Measurements from ENCODE around the gene TRPM2.

Gene TRPM2

GRCh38 chr21:44370027-44370735 is 16.8 kb downstream of the TRPM2 start:
- ATAC-seq (replicated peaks; ENCODE audit: extremely low read depth, poor library complexity, severe bottlenecking): no peak
- DNase-seq (ENCODE audit: low spot score in 2 of 2): no peak

GRCh38 chr21:44370786-44371410 is 17.5 kb downstream of the TRPM2 start:
- DNase-seq (ENCODE audit: low spot score in 2 of 2) (no peak), ATAC-seq (replicated peaks; ENCODE audit: extremely low read depth, poor library complexity, severe bottlenecking) (no peak)
- Mint-ChIP-seq H3K27me3 (no peaks in the 10 kb centered on the region), H3K4me1 (peaks cover 25% of the 10 kb centered on the region), H3K27ac (ENCODE audit: low read depth) (no peak overlapping the region), H3K36me3 (ENCODE audit: insufficient read depth) (peaks cover 1% of the 10 kb centered on the region), H3K4me3 (no peak overlapping the region), H3K9me3 (peaks cover 6% of the 10 kb centered on the region)

More at GRCh38 chr21:44370027-44370735, 16.8 kb downstream of the TRPM2 start:
- H3K36me3 Mint-ChIP-seq (ENCODE audit: insufficient read depth): peaks cover 2% of the 10 kb centered on the region
- H3K27me3 Mint-ChIP-seq: no peaks in the 10 kb centered on the region
- peaks cover 18% of the 10 kb centered on the region for H3K4me1 Mint-ChIP-seq
- H3K4me3 Mint-ChIP-seq: no peak overlapping the region
- H3K27ac Mint-ChIP-seq (ENCODE audit: low read depth): no peak overlapping the region
- H3K9me3 Mint-ChIP-seq: peaks cover 3% of the 10 kb centered on the region

- no peak overlapping the region for H3K27ac Mint-ChIP-seq (ENCODE audit: low read depth)
- no peak overlapping the region for H3K4me3 Mint-ChIP-seq
- peaks cover 1% of the 10 kb centered on the region for H3K36me3 Mint-ChIP-seq (ENCODE audit: insufficient read depth)
- ATAC-seq (replicated peaks; ENCODE audit: extremely low read depth, poor library complexity, severe bottlenecking): no peak
- H3K27me3 Mint-ChIP-seq: no peaks in the 10 kb centered on the region
- no peak for DNase-seq (ENCODE audit: low spot score in 2 of 2)
- H3K9me3 Mint-ChIP-seq: peaks cover 6% of the 10 kb centered on the region
- peaks cover 27% of the 10 kb centered on the region for H3K4me1 Mint-ChIP-seq
Observed at GRCh38 chr21:44371596-44371995, 18.2 kb downstream of the TRPM2 start.

- peaks cover 6% of the 10 kb centered on the region for H3K9me3 Mint-ChIP-seq
- peaks cover 33% of the 10 kb centered on the region for H3K4me1 Mint-ChIP-seq
- peaks cover 1% of the 10 kb centered on the region for H3K36me3 Mint-ChIP-seq (ENCODE audit: insufficient read depth)
- no peak overlapping the region for H3K4me3 Mint-ChIP-seq
- no peak for ATAC-seq (replicated peaks; ENCODE audit: extremely low read depth, poor library complexity, severe bottlenecking)
- no peak overlapping the region for H3K27ac Mint-ChIP-seq (ENCODE audit: low read depth)
- DNase-seq (ENCODE audit: low spot score in 2 of 2): no peak
- H3K27me3 Mint-ChIP-seq: no peaks in the 10 kb centered on the region
Observed at GRCh38 chr21:44372616-44373015, 19.2 kb downstream of the TRPM2 start.

GRCh38 chr21:44374601-44375280 is 21.3 kb downstream of the TRPM2 start:
- Mint-ChIP-seq H3K27me3 (no peaks in the 10 kb centered on the region), H3K4me1 (peaks cover 33% of the 10 kb centered on the region), H3K36me3 (ENCODE audit: insufficient read depth) (peaks cover 1% of the 10 kb centered on the region), H3K27ac (ENCODE audit: low read depth) (peak overlapping the region; percentile 3), H3K4me3 (peak overlapping the region; percentile 64), H3K9me3 (peaks cover 6% of the 10 kb centered on the region)
- DNase-seq (ENCODE audit: low spot score in 2 of 2) (no peak), ATAC-seq (replicated peaks; ENCODE audit: extremely low read depth, poor library complexity, severe bottlenecking) (no peak)

GRCh38 chr21:44375281-44375651 is 21.8 kb downstream of the TRPM2 start:
- H3K9me3 Mint-ChIP-seq: peaks cover 6% of the 10 kb centered on the region
- H3K36me3 Mint-ChIP-seq (ENCODE audit: insufficient read depth): peaks cover 1% of the 10 kb centered on the region
- peak; percentile 82 for ATAC-seq (replicated peaks; ENCODE audit: extremely low read depth, poor library complexity, severe bottlenecking)
- H3K4me3 Mint-ChIP-seq: peak overlapping the region; percentile 64
- peaks cover 33% of the 10 kb centered on the region for H3K4me1 Mint-ChIP-seq
- H3K27me3 Mint-ChIP-seq: no peaks in the 10 kb centered on the region
- H3K27ac Mint-ChIP-seq (ENCODE audit: low read depth): peak overlapping the region; percentile 3
- peak in 1 of 2 donors; percentile 46 for DNase-seq (ENCODE audit: low spot score in 2 of 2)

- peaks cover 1% of the 10 kb centered on the region for H3K36me3 Mint-ChIP-seq (ENCODE audit: insufficient read depth)
Observed at GRCh38 chr21:44375761-44376241, 22.4 kb downstream of the TRPM2 start.

GRCh38 chr21:44376606-44377005 is 23.2 kb downstream of the TRPM2 start:
- H3K27me3 Mint-ChIP-seq: no peaks in the 10 kb centered on the region
- H3K4me1 Mint-ChIP-seq: peaks cover 33% of the 10 kb centered on the region
- H3K36me3 Mint-ChIP-seq (ENCODE audit: insufficient read depth): peaks cover 1% of the 10 kb centered on the region
- ATAC-seq (replicated peaks; ENCODE audit: extremely low read depth, poor library complexity, severe bottlenecking) (no peak), DNase-seq (ENCODE audit: low spot score in 2 of 2) (no peak)
- no peak overlapping the region for H3K4me3 Mint-ChIP-seq
- H3K9me3 Mint-ChIP-seq: peaks cover 6% of the 10 kb centered on the region
- H3K27ac Mint-ChIP-seq (ENCODE audit: low read depth): no peak overlapping the region

More at GRCh38 chr21:44375761-44376241, 22.4 kb downstream of the TRPM2 start:
- no peaks in the 10 kb centered on the region for H3K27me3 Mint-ChIP-seq
- peak overlapping the region; percentile 64 for H3K4me3 Mint-ChIP-seq
- no peak for DNase-seq (ENCODE audit: low spot score in 2 of 2)
- H3K4me1 Mint-ChIP-seq: peaks cover 33% of the 10 kb centered on the region
- peak overlapping the region; percentile 3 for H3K27ac Mint-ChIP-seq (ENCODE audit: low read depth)
- peaks cover 6% of the 10 kb centered on the region for H3K9me3 Mint-ChIP-seq
- ATAC-seq (replicated peaks; ENCODE audit: extremely low read depth, poor library complexity, severe bottlenecking): no peak

GRCh38 chr21:44377201-44377921 is 23.9 kb downstream of the TRPM2 start:
- Mint-ChIP-seq H3K4me3 (no peak overlapping the region), H3K27me3 (no peaks in the 10 kb centered on the region), H3K9me3 (peaks cover 11% of the 10 kb centered on the region), H3K4me1 (peaks cover 33% of the 10 kb centered on the region), H3K36me3 (ENCODE audit: insufficient read depth) (peaks cover 1% of the 10 kb centered on the region), H3K27ac (ENCODE audit: low read depth) (no peak overlapping the region)
- no peak for DNase-seq (ENCODE audit: low spot score in 2 of 2)
- ATAC-seq (replicated peaks; ENCODE audit: extremely low read depth, poor library complexity, severe bottlenecking): no peak

- H3K27me3 Mint-ChIP-seq: no peaks in the 10 kb centered on the region
- DNase-seq (ENCODE audit: low spot score in 2 of 2): no peak
- no peak overlapping the region for H3K4me3 Mint-ChIP-seq
- peaks cover 1% of the 10 kb centered on the region for H3K36me3 Mint-ChIP-seq (ENCODE audit: insufficient read depth)
- H3K27ac Mint-ChIP-seq (ENCODE audit: low read depth): no peak overlapping the region
- peaks cover 11% of the 10 kb centered on the region for H3K9me3 Mint-ChIP-seq
- no peak for ATAC-seq (replicated peaks; ENCODE audit: extremely low read depth, poor library complexity, severe bottlenecking)
- peaks cover 33% of the 10 kb centered on the region for H3K4me1 Mint-ChIP-seq
Observed at GRCh38 chr21:44377922-44378645, 24.7 kb downstream of the TRPM2 start.

- Mint-ChIP-seq H3K9me3 (peaks cover 18% of the 10 kb centered on the region), H3K36me3 (ENCODE audit: insufficient read depth) (peaks cover 1% of the 10 kb centered on the region), H3K27ac (ENCODE audit: low read depth) (no peak overlapping the region), H3K27me3 (no peaks in the 10 kb centered on the region), H3K4me1 (peaks cover 28% of the 10 kb centered on the region), H3K4me3 (no peak overlapping the region)
- ATAC-seq (replicated peaks; ENCODE audit: extremely low read depth, poor library complexity, severe bottlenecking) (no peak), DNase-seq (ENCODE audit: low spot score in 2 of 2) (no peak)
Observed at GRCh38 chr21:44378646-44379514, 25.5 kb downstream of the TRPM2 start.
